H1 (cell line): ENCODE measurements around the gene RPLP2. TPM values are rescaled to one million over a fixed set of nuclear protein-coding genes. Genes with fewer than 3 reads are reported as not detected.

Source experiments
- ASH2L ChIP-seq: fragments of 200-600, 300-600 bp; sonication (generic); IDR thresholded peaks from one replicate; pipeline ENCODE4 v1.7.1; 2017; ENCODE audit warnings: low read length
- BACH1 ChIP-seq: IDR thresholded peaks from 2 replicates; pipeline ENCODE4 v1.6.1; 2012; ENCODE audit warnings: low read length, improper control_type of control experiment
- BCL11A ChIP-seq, 2 experiments: IDR thresholded peaks; one replicate each; pipeline ENCODE4 v1.6.1; 2011; ENCODE audit warnings: low read depth in 2 of 2, low read length in 2 of 2, mild to moderate bottlenecking in 2 of 2
- CEBPB ChIP-seq: IDR thresholded peaks from 2 replicates; pipeline ENCODE4 v1.6.1; 2012; ENCODE audit warnings: low read depth, low read length
- CHD7 ChIP-seq: fragments of 300-600 bp; sonication (generic); IDR thresholded peaks from 2 replicates; pipeline ENCODE4 v1.7.1; 2012; ENCODE audit warnings: low read length, moderate library complexity, mild to moderate bottlenecking, inconsistent platforms; ENCODE audit not compliant: insufficient replicate concordance
- EGR1 ChIP-seq: IDR thresholded peaks from 2 replicates; pipeline ENCODE4 v1.6.1; 2011; ENCODE audit warnings: low read depth, low read length, borderline replicate concordance
- KDM1A ChIP-seq: fragments of 200-600, 300-600 bp; sonication (generic); IDR thresholded peaks from 2 replicates; pipeline ENCODE4 v1.7.1; 2016; ENCODE audit warnings: mild to moderate bottlenecking, low read length, borderline replicate concordance
- POLR2A ChIP-seq, 2 experiments: IDR thresholded peaks; 1 replicate in 1 of 2; 2 replicates in 1 of 2; pipeline ENCODE4 v1.6.1; 2011; ENCODE audit warnings: low read depth in 2 of 2, low read length in 2 of 2, mild to moderate bottlenecking in 2 of 2; ENCODE audit errors: control extremely low read depth in 1 of 2
- POU5F1 ChIP-seq: IDR thresholded peaks from 2 replicates; pipeline ENCODE4 v1.6.1; 2011; ENCODE audit warnings: low read depth, mild to moderate bottlenecking, low read length, moderate library complexity
- SP2 ChIP-seq: IDR thresholded peaks from 2 replicates; pipeline ENCODE4 v1.6.1; 2012; ENCODE audit warnings: mild to moderate bottlenecking, low read length, inconsistent platforms
- TAF1 ChIP-seq: IDR thresholded peaks from 2 replicates; pipeline ENCODE4 v1.6.1; 2011; ENCODE audit warnings: mild to moderate bottlenecking, low read depth, low read length
- TCF12 ChIP-seq: IDR thresholded peaks from 2 replicates; pipeline ENCODE4 v1.6.1; 2011; ENCODE audit warnings: low read depth, mild to moderate bottlenecking, low read length
- TEAD4 ChIP-seq: IDR thresholded peaks from 2 replicates; pipeline ENCODE4 v1.6.1; 2012; ENCODE audit warnings: low read depth, low read length, inconsistent platforms, mixed read lengths
- polyA plus RNA-seq, 7 experiments: library from polyadenylated mRNA; depleted of rRNA in 3 of 7; stranded (reverse) in 5 of 7; unstranded in 2 of 7; fragments of >200 nt in 5 of 7; fragments of 200-250 nt in 2 of 7; gene quantifications; 1 replicate in 5 of 7; 2 replicates in 1 of 7; 4 replicates in 1 of 7; pipeline versions ENCODE4 v1.2.1 to v1.2.3, GENCODE V29; 2011 to 2013; ENCODE audit warnings: missing spikeins in 2 of 7, mixed read lengths in 2 of 7
- total RNA-seq: library from RNA; stranded (reverse); fragmentation: NEBNext Ultra II Directional; extraction: Animal tissue kit (Norgen Biotek cat#: 25700); gene quantifications from 2 replicates; pipeline ENCODE4 v1.2.1, GENCODE V29; 2021

RPLP2 gene
- total and polyA plus RNA-seq, 2 of the 8 experiments (the other 6 are each of a cell fraction or from before 2014, with no cell fraction given), result 1,789 to 2,106 TPM

- TF ChIP-seq CHD7 (no peak), SP2 (no peak), CEBPB (no peak), TEAD4 (no peak), KDM1A (no peak), POLR2A (IDR thresholded peaks at IDR 0.05; ENCODE audit: control extremely low read depth in 1 of 2, low read depth in 2 of 2, low read length in 2 of 2) (no peak), TCF12 (no peak), EGR1 (no peak), BCL11A (IDR thresholded peaks at IDR 0.05; ENCODE audit: low read depth in 2 of 2, low read length in 2 of 2) (no peak), POU5F1 (no peak), BACH1 (no peak), ASH2L (no peak), TAF1 (no peak)
These were observed 18.9 kb downstream of the RPLP2 start (continued) for GRCh38 chr11:828506-829175.
